WTC11 (cell line): ENCODE measurements around the gene NECTIN1. TPM values are rescaled to one million over a fixed set of nuclear protein-coding genes. Genes with fewer than 3 reads are reported as not detected.

Source experiments
- ATAC-seq: fragments of 200-7000 bp; cut with Tn5 transposase; 2 replicates; pipeline ENCODE4 v1.10.0; 2021; ENCODE audit warnings: mild to moderate bottlenecking, moderate library complexity
- CTCF ChIA-PET: fragments of 300-600 bp; sonication (Branson Sonifier 250); formaldehyde crosslinking; loops from one replicate; lab custom pipeline; 2021; ENCODE audit warnings: antibody characterized with exemption; lab: Charles Lee
- POLR2A ChIA-PET: fragments of 350-600 bp; sonication (Branson Sonifier 250); formaldehyde crosslinking; loops from one replicate; lab custom pipeline; 2021; ENCODE audit warnings: antibody characterized with exemption; lab: Charles Lee
- DNase-seq: peaks from one replicate; pipeline ENCODE4 v3.0.0; 2021; ENCODE audit warnings: low spot score
- H3K27ac Mint-ChIP-seq: 2 replicates; pipeline ENCODE4 v1.8.0; 2021; ENCODE audit warnings: mixed read lengths
- H3K27me3 Mint-ChIP-seq: 2 replicates; pipeline ENCODE4 v1.8.0; 2021; ENCODE audit warnings: low read depth, mild to moderate bottlenecking, moderate library complexity, mixed read lengths
- H3K36me3 Mint-ChIP-seq: 2 replicates; pipeline ENCODE4 v1.8.0; 2021; ENCODE audit warnings: mixed read lengths
- H3K4me1 Mint-ChIP-seq: 2 replicates; pipeline ENCODE4 v1.8.0; 2022; ENCODE audit warnings: mixed read lengths
- H3K4me3 Mint-ChIP-seq: 2 replicates; pipeline ENCODE4 v1.8.0; 2021; ENCODE audit warnings: mild to moderate bottlenecking, moderate library complexity, mixed read lengths
- H3K9me3 Mint-ChIP-seq: 2 replicates; pipeline ENCODE4 v1.8.0; 2021; ENCODE audit warnings: mixed read lengths
- ATF2 ChIP-seq: sonication (generic); formaldehyde crosslinking; IDR thresholded peaks from 2 replicates; pipeline ENCODE4 v1.8.1; 2022; ENCODE audit warnings: low read depth, missing genetic modification reagents, borderline replicate concordance
- ELF4 ChIP-seq: sonication (generic); formaldehyde crosslinking; IDR thresholded peaks from 2 replicates; pipeline ENCODE4 v1.8.1; 2022; ENCODE audit warnings: low read depth, mild to moderate bottlenecking, moderate library complexity, missing genetic modification reagents
- ESRRA ChIP-seq: sonication (generic); formaldehyde crosslinking; IDR thresholded peaks from 2 replicates; pipeline ENCODE4 v1.8.1; 2022; ENCODE audit warnings: mild to moderate bottlenecking, missing genetic modification reagents, borderline replicate concordance
- FOXP4 ChIP-seq: sonication (generic); formaldehyde crosslinking; IDR thresholded peaks from 2 replicates; pipeline ENCODE4 v1.8.0; 2022; ENCODE audit warnings: mild to moderate bottlenecking, missing genetic modification reagents
- GRHL2 ChIP-seq: fragments of 250-450 bp; sonication (Bioruptor Pico); IDR thresholded peaks from 2 replicates; pipeline ENCODE4 v1.8.0; 2022; ENCODE audit warnings: mild to moderate bottlenecking, moderate library complexity; ENCODE audit not compliant: insufficient replicate concordance, severe bottlenecking
- JAZF1 ChIP-seq: fragments of 250-450 bp; sonication (Bioruptor Pico); IDR thresholded peaks from 2 replicates; pipeline ENCODE4 v1.9.0; 2021; ENCODE audit warnings: moderate library complexity, mild to moderate bottlenecking, inconsistent platforms
- KAT7 ChIP-seq: sonication (generic); formaldehyde crosslinking; IDR thresholded peaks from 2 replicates; pipeline ENCODE4 v1.8.1; 2023; ENCODE audit warnings: missing genetic modification reagents, mild to moderate bottlenecking, borderline replicate concordance
- MYBL2 ChIP-seq: sonication (generic); formaldehyde crosslinking; IDR thresholded peaks from 2 replicates; pipeline ENCODE4 v1.8.1; 2023; ENCODE audit warnings: mild to moderate bottlenecking, moderate library complexity, missing genetic modification reagents
- PRDM15 ChIP-seq: sonication (generic); formaldehyde crosslinking; IDR thresholded peaks from 2 replicates; pipeline ENCODE4 v1.8.0; 2022; ENCODE audit warnings: missing genetic modification reagents
- PRRX2 ChIP-seq: fragments of 250-450 bp; sonication (Bioruptor Pico); IDR thresholded peaks from 2 replicates; pipeline ENCODE4 v1.8.0; 2021; ENCODE audit warnings: mild to moderate bottlenecking
- RORB ChIP-seq: fragments of 250-450 bp; sonication (Bioruptor Pico); IDR thresholded peaks from 2 replicates; pipeline ENCODE4 v1.9.0; 2021; ENCODE audit warnings: mild to moderate bottlenecking
- SMAD4 ChIP-seq: sonication (generic); formaldehyde crosslinking; IDR thresholded peaks from 2 replicates; pipeline ENCODE4 v1.8.0; 2022; ENCODE audit warnings: mild to moderate bottlenecking, missing genetic modification reagents
- TCF7 ChIP-seq: sonication (generic); formaldehyde crosslinking; IDR thresholded peaks from 2 replicates; pipeline ENCODE4 v1.8.0; 2022; ENCODE audit warnings: mild to moderate bottlenecking, low read depth, missing genetic modification reagents, moderate library complexity
- ZNF121 ChIP-seq: sonication (generic); formaldehyde crosslinking; IDR thresholded peaks from 2 replicates; pipeline ENCODE4 v1.8.0; 2023; ENCODE audit warnings: missing genetic modification reagents
- ZNF317 ChIP-seq: sonication (generic); formaldehyde crosslinking; IDR thresholded peaks from 2 replicates; pipeline ENCODE4 v1.8.1; 2023; ENCODE audit warnings: low read depth, mild to moderate bottlenecking, moderate library complexity, missing genetic modification reagents, borderline replicate concordance
- ZNF425 ChIP-seq: fragments of 250-450 bp; sonication (Bioruptor Pico); conservative IDR thresholded peaks from 2 replicates; pipeline ENCODE4 v1.9.0; 2021; ENCODE audit warnings: mild to moderate bottlenecking
- ZNF512 ChIP-seq: sonication (generic); formaldehyde crosslinking; IDR thresholded peaks from 2 replicates; pipeline ENCODE4 v1.8.1; 2022; ENCODE audit warnings: missing genetic modification reagents, borderline replicate concordance
- ZSCAN18 ChIP-seq: fragments of 250-450 bp; sonication (Bioruptor Pico); IDR thresholded peaks from 2 replicates; pipeline ENCODE4 v2.1.2; 2022; ENCODE audit warnings: mild to moderate bottlenecking, moderate library complexity
- total RNA-seq: library from RNA; stranded (reverse); gene quantifications from 3 replicates; pipeline ENCODE4 v1.2.3, GENCODE V29; 2021

The NECTIN1 gene
- total RNA-seq, 1 experiment from 2014 or later, result 86.2 TPM

- peaks cover 38% of the 10 kb centered on the region for H3K27me3 Mint-ChIP-seq
- no peak overlapping the region for H3K4me3 Mint-ChIP-seq
- no peak overlapping the region for H3K27ac Mint-ChIP-seq
- DNase-seq, result no peak
- H3K36me3 Mint-ChIP-seq, result no peaks in the 10 kb centered on the region
- TF ChIP-seq JAZF1 (CRISPR knock-in tag) (no peak), SMAD4 (no peak), ZNF121 (CRISPR knock-in tag) (no peak), GRHL2 (CRISPR knock-in tag) (no peak), ZSCAN18 (CRISPR knock-in tag) (no peak), ZNF512 (CRISPR knock-in tag) (no peak), MYBL2 (CRISPR knock-in tag) (no peak), ELF4 (no peak), ATF2 (CRISPR knock-in tag) (no peak), PRRX2 (CRISPR knock-in tag) (no peak), RORB (CRISPR knock-in tag) (no peak), TCF7 (CRISPR knock-in tag) (no peak), ZNF317 (CRISPR knock-in tag) (no peak), ZNF425 (no peak)
- H3K9me3 Mint-ChIP-seq, result peaks cover 3% of the 10 kb centered on the region
- H3K4me1 Mint-ChIP-seq, result peaks cover 50% of the 10 kb centered on the region
- CTCF ChIA-PET, result interaction anchor here (0.9 kb wide), 1 partner anchor 11 kb away, joined by 3 read pairs; no protein-coding TSS in a partner anchor
- no peak for ATAC-seq
- POLR2A ChIA-PET, result no interaction called here
Observed at GRCh38 chr11:119612814-119613213, 116.2 kb downstream of the NECTIN1 start.

- Mint-ChIP-seq H3K27ac (no peak overlapping the region), H3K27me3 (peaks cover 38% of the 10 kb centered on the region), H3K36me3 (no peaks in the 10 kb centered on the region), H3K4me3 (no peak overlapping the region), H3K4me1 (peaks cover 40% of the 10 kb centered on the region), H3K9me3 (peaks cover 3% of the 10 kb centered on the region)
- ChIA-PET CTCF (no interaction called here), POLR2A (interaction anchor here (0.6 kb wide), 1 partner anchor 122 kb away, joined by 4 read pairs; no protein-coding TSS in a partner anchor)
- TF ChIP-seq ZNF512 (CRISPR knock-in tag) (no peak), PRDM15 (no peak), KAT7 (no peak), FOXP4 (CRISPR knock-in tag) (no peak), ESRRA (CRISPR knock-in tag) (no peak)
- DNase-seq (no peak), ATAC-seq (no peak)
Observed at GRCh38 chr11:119610836-119611426, 118.1 kb downstream of the NECTIN1 start.
